Measurements from ENCODE around the gene FARS2.

FARS2 gene

GRCh38 chr6:5438922-5439584, 177.7 kb downstream of the FARS2 start:
- TF ChIP-seq ZBTB8A (tag by site-specific recombination; IDR thresholded peaks at IDR 0.05) (no peak), ZNF513 (tag by site-specific recombination; IDR thresholded peaks at IDR 0.05) (no peak), ZNF121 (tag by site-specific recombination; IDR thresholded peaks at IDR 0.05) (no peak), ZNF624 (tag by site-specific recombination; IDR thresholded peaks at IDR 0.05) (no peak), ZNF580 (tag by site-specific recombination; IDR thresholded peaks at IDR 0.05) (no peak), ZBTB20 (tag by site-specific recombination; IDR thresholded peaks at IDR 0.05) (no peak), ZNF148 (tag by site-specific recombination; IDR thresholded peaks at IDR 0.05; ENCODE audit: borderline replicate concordance) (no peak), SP7 (tag by site-specific recombination; IDR thresholded peaks at IDR 0.05) (no peak), ZNF324 (tag by site-specific recombination; IDR thresholded peaks at IDR 0.05) (no peak), KLF17 (tag by site-specific recombination; IDR thresholded peaks at IDR 0.05) (no peak), INSM2 (tag by site-specific recombination; IDR thresholded peaks at IDR 0.05) (no peak), MZF1 (tag by site-specific recombination; IDR thresholded peaks at IDR 0.05; ENCODE audit: borderline replicate concordance) (no peak), YY2 (tag by site-specific recombination; IDR thresholded peaks at IDR 0.05) (no peak), ZNF837 (tag by site-specific recombination; IDR thresholded peaks at IDR 0.05) (no peak)
- Histone ChIP-seq H3K4me1 (ENCODE audit: control insufficient read depth, insufficient read depth, low read length) (no peaks in the 10 kb centered on the region), H3K4me3 (ENCODE audit: low read depth, low read length) (no peak overlapping the region), H3K36me3 (ENCODE audit: control insufficient read depth in 2 of 2, insufficient read depth in 1 of 2, low read length in 2 of 2) (no peaks in the 10 kb centered on the region), H3K9me3 (ENCODE audit: control insufficient read depth, insufficient read depth, low read depth, low read length) (no peaks in the 10 kb centered on the region), H3K27ac (ENCODE audit: extremely low read depth, low read depth, low read length) (no peak overlapping the region)
- CTCF ChIA-PET: interaction anchor here (0.6 kb wide), 1 partner anchor 1088 kb away, joined by 4 read pairs; no protein-coding TSS in a partner anchor
- POLR2A ChIA-PET: no interaction called here

- ChIA-PET POLR2A (no interaction called here), CTCF (no interaction called here)
- H3K4me1 ChIP-seq (ENCODE audit: control insufficient read depth, insufficient read depth, low read length): no peaks in the 10 kb centered on the region
- H3K4me3 ChIP-seq (ENCODE audit: low read depth, low read length): no peak overlapping the region
- no peaks in the 10 kb centered on the region for H3K36me3 ChIP-seq (ENCODE audit: control insufficient read depth in 2 of 2, insufficient read depth in 1 of 2, low read length in 2 of 2)
- H3K27ac ChIP-seq (ENCODE audit: extremely low read depth, low read depth, low read length): no peak overlapping the region
- TF ChIP-seq ZNF174 (tag by site-specific recombination; IDR thresholded peaks at IDR 0.05) (no peak), SP3 (tag by site-specific recombination; IDR thresholded peaks at IDR 0.05) (no peak), ZBTB17 (tag by site-specific recombination; IDR thresholded peaks at IDR 0.05) (no peak), ZNF707 (tag by site-specific recombination; IDR thresholded peaks at IDR 0.05) (no peak), ZNF660 (tag by site-specific recombination; IDR thresholded peaks at IDR 0.05) (no peak)
- no peaks in the 10 kb centered on the region for H3K9me3 ChIP-seq (ENCODE audit: control insufficient read depth, insufficient read depth, low read depth, low read length)
Measured at GRCh38 chr6:5439749-5440148, 178.4 kb downstream of the FARS2 start.
